GM18868 (cell line): Measurements from ENCODE around the gene OTOR.

Experiments used
- ATAC-seq: cut with Tn5 transposase; IDR thresholded peaks from one replicate; pipeline ENCODE4 v1.9.1; 2021; ENCODE audit warnings: mild to moderate bottlenecking, moderate library complexity; ENCODE audit not compliant: unreplicated experiment

The OTOR gene

DNA sequence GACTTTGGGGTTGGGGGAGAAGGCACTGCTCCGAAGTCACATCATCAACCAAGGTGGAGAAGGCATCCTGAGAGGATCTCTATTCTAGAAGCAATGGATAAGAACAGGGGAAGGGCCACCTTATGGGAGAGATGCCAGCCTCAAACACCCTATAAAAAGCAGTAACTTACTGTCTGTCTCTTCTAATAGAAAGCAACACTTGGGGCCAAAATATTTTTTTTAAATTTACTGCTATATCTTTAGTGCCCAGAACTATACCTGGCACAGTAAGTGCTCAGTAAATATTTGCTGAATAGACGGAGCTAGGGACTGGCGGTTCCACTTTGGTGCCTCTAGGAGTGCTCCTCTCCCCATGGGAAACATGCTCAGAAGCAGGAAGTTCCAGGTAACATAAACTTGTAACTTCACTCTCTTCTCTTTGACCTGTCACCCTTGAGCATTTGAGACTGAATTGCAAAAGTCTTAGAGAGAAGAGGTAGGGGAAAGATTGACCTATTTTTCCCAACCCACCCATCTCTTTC lies 807 bp upstream of the OTOR start:
- no peak for ATAC-seq

DNA sequence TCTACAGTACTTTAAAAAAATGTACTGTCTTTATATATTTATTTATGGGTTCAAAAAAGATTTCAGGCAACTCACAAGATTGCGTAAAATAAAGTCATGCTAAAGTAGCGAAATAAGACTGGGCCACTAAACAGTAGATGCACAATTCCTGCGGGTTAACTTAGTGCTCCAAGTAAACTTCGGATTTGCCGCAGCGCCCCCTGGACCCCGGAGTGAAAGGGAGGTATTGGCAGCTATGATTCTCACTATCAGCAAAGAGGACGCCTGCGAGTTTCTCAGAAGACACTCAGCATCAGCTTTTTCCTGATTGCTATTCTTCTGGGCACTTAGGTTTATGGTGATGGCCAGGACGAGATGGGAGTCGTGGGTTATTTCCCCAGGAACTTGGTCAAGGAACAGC lies 1.4 kb downstream of the OTOR start:
- ATAC-seq, result no peak

DNA sequence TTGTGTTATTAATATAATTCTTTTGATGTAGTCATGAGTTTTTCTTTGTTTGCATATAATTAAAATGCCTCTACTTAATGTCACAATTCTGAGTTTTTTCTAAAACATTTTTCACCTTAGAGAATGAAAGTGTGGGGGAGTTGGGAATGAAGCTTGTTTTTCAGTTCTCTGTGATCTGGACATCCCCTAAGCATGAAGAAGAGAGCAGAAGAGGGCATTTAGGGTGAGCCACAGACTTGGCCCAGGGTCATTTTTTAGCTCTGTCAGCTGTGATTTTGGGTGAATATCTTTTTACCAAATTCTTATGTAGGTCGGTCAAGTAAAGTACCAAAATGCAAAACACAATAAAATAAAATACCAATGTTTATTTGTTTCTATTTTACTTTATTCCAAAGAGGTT lies 3.9 kb downstream of the OTOR start:
- ATAC-seq, result no peak

DNA sequence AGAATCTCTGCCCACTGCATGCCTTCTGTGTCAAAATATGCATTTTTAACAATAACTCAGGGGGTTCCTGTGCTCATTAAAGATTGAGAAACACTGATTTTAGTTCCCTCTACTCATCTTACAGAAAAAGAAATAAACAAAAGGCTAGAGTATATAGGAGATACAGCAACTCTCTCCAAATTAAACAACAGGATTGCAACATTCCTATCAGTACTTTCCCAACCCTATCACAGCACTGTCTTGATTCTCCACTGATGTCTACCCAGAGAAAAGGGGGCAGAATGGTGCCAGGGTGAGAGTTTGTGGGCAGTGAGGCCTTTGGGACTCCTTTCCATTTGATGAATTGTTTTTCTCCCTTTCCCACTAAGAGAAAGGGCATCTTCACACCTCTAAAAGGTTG lies 4.7 kb downstream of the OTOR start:
- no peak for ATAC-seq

DNA sequence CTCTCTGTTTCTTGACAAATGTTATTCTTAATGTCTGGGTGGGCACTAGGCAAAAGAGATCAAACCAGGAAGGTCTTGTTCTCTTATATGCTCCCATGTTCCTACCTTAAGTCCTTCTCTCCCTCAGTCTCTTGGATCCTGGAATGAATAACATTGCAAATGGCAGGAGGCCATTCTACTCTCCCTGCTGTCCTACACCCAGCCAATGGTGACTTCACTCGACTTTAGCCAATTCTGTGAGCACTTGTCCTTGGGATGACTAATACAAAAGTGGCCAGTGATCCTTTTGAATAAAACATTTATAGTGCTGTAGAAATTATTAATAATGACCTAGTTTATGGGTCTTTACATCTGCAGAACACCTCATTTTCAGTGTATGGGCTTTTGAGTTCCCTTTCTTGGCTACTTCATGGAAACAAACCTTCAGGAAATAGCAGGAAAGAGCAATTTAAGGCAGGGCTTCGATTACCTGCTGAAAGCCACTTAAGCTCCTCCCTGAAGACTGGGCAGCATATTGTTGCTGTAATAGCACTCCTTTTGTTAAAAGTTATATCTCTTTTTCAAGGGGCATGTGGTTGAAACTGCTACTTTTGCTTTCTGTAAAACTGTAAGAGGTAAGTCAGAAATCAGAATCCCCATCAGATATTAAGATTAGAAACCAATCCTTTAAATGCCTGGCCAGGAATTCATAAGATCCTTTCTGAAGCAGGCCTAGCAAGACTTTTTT lies 10.5 kb downstream of the OTOR start:
- ATAC-seq, result peak; percentile 72

DNA sequence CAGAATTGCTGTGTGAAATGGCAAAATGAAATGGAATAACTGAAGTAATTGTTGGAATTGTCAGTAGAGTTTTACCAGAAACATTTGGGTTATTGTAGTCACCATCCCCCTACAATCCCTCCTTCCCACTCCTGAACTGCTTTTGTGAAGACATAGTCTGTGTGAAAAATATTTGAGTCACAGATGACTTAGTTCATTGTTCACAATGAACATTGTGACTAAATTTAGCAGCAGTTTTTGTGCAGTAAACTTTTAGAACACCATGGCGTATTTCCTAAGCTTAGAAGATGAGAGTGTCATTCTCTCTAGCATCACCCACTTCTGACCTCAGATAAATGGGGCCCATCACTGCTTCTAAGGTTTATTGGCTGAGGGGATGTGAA lies 11.0 kb downstream of the OTOR start:
- ATAC-seq, result peak; percentile 27

DNA sequence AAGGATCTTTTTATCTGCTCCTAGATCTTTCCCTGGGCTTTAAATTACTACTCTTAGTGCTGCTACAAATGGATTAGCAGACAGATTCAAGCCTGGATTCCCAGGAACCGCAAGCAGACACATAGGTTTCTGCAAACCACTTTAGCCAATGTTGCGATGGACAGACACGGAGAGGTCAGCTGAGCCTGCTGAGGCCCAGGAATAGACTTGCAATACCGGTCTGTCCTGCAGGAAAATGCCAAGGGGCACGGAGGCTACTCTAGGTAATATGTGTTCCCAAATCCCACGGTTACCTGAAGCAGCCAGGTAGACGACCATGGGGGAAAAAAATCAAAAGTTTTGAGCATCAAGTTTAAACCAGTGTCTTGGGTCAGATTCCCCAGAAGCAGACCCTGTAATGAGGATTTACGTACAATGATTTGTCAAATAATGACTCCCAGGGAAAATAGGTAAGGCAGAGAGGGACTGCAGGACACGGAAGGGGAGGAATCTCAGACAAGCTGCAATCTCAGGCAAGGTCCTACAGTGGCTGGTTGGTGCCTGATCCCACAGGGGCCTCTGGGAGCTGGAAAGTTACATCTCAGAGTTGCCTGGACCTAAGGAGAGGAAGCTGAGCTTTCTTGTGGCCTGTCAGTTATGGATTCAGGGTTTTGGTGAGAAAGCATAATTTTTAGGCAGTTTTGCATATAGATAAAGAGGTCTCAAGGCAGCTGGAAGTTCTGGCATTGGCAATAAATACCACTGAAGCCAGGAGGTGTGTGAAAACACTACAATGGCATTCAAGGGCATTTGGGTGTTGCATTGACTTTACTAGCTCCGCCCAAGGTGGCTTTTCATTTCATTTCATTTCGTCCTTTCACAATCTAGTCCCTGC lies 12.5 kb downstream of the OTOR start:
- no peak for ATAC-seq

DNA sequence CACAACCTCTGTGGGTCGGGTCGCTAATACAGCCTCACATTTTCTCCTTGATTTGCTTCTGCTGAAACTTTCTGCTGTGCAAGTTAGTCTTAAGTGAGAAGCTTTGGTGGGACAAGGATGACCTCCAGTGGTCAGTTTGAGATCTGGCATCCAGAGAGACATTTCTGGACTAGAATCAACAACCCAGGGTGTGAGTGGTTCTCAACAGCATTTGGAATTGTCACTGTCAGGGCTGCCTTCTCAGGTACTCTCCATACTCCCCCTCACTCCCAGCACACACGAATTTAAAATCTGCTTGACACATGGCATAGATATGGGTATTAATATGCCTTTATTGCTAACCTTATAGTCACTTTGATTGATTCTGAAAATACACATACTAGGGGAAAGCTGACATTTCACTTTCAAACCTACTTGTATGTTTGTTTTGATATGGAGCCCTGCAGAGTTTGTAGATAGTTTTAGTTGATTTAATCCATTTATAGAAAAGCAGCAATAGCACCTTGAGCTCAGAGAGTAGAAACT lies 13.2 kb downstream of the OTOR start:
- ATAC-seq, result peak; percentile 76

DNA sequence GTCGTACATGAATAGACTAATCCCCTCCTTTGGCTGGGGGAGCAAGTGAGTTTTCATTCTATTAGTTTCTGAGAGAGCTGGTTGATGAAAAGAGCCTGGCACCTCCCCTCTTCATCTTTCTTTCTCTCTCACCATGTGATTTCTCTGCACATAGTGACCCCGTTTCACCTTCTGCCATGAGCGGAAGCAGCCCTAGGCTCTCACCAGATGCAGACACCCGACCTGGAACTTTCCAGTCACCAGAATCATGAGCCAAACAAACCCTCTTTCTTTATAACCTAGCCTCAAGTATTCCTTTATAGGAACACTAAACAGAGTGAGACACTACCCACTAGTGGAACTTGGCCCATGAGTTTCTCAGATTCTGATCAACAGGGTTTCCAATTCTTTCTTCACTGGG lies 16.4 kb downstream of the OTOR start:
- ATAC-seq, result no peak

DNA sequence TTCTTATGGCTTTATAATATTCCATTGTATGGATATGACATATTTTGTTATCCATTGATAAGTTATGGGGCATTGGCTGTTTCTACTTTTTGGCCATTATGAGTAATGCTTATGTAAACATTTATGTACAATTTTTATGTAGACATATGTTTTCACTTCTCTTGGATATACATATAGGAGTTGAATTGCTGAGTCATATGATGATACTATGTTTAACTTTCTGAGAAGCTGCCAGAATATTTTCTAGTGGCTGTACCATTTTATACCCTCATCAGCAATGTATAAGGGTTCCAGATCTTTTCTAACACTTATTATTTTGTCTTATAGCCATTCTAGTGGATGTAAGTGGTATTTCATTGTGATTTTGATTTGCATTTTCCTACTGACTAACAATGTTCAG lies 23.1 kb downstream of the OTOR start:
- no peak for ATAC-seq

DNA sequence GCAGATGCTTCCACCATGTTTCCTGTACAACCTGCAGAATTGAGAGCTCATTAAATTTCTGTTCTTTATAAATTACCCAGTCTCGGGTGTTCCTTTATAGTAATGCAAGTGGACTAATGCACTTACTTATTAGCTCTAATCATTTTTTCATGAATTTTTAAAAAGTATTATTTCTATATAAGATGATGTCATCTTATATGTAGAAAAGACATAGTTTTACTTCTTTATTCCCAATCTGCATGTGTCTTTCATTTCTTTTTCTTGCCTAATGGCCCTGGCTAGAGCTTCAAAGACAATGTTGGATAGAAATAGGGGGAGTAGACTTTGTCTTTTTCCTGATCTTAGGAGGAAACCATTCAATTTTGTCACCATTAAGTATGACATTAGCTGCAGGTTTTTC lies 27.8 kb downstream of the OTOR start:
- ATAC-seq, result no peak

DNA sequence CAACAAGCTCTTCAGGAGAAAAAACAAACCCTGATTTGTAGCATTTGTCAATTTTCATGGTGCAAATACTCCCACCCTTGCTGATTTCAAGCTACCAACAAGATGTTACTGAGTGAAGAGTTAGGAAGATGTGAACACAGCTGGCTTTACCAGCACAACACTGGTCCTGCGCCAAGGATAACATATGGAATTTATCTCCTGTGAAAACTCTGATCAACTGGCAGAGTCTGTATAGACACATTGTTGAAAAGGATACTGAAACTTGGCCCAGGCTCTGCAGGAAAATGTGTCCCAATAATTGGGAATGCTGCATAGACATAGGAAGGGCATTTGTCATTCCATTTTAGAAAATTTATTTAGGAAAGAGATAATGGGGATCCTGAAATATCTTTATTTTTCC lies 29.0 kb downstream of the OTOR start:
- ATAC-seq, result no peak

DNA sequence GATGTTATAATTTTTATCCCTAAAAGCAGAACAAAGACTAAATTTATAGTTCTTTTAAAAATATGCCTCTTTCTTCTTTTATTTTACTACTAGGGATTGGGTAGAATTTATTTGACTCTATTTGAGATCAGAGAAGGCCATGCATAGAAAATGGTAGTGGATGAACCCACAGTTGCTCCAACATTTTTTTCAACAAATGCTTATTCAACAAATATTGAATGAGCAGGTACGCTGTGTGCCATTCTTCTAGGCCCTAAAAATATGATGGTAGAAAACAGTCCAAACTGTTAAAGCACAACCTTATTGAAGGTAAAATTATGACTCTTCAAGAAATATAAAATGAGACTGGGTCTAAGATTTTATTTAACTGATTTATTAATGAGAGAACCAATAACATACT lies 30.0 kb downstream of the OTOR start:
- ATAC-seq, result no peak

DNA sequence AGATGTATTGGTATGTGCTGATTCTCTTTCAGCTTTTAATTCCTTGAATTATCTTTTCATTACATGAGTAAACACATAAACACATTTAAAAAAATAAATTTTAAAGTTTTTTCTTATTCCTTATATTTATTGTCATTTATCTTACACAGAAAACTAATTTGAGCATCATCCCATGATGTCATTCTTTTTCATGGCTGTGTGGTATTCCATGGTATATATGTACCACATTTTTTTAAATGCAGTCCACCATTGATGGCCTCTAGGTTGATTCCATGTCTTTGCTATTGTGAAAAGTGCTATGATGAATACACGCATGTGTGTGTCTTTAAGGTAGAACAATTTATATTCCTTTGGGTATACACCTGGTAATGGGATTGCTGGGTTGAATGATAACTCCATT lies 33.3 kb downstream of the OTOR start:
- ATAC-seq, result no peak

DNA sequence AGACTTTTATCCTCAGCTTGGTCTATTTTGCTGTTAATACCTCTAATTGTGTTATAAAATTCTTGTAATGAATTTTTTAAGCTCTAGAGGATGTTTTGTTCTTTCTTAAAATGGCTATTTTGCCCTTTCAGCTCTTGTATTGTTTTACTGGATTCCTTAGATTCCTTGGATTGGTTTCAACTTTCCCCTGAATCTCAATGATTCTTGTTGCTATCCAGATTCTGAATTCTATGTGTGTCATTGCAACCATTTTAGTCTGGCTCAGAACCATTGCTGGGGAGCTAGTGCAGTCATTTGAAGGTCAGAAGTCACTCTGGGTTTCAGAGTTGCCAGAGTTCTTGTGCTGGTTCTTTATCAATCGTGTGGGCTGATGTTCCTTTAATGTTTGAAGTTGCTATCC lies 37.1 kb downstream of the OTOR start:
- no peak for ATAC-seq
